ENCODE measurements around the gene PACS2. TPM values are rescaled to one million over a fixed set of nuclear protein-coding genes. Genes with fewer than 3 reads are reported as not detected.
A peak's percentile ranks its signal among the peaks of the same experiment; 100 is the strongest.

PACS2 gene
- total RNA-seq, 2 donors from 2014 or later = 117 to 121 TPM

GRCh38 chr14:105413544-105413886, 99.0 kb downstream of the PACS2 start:
- Histone ChIP-seq H3K27me3 (ENCODE audit: control insufficient read depth, insufficient read depth, low read length, poor library complexity, severe bottlenecking) (peaks cover 55% of the 10 kb centered on the region), H3K9me3 (ENCODE audit: control insufficient read depth, low read length) (no peaks in the 10 kb centered on the region), H3K27ac (ENCODE audit: low read depth, low read length) (no peak overlapping the region), H3K4me3 (ENCODE audit: low read length) (no peak overlapping the region), H3K9ac (ENCODE audit: extremely low read depth, low read length, poor library complexity, severe bottlenecking) (no peak overlapping the region), H3K4me1 (ENCODE audit: control insufficient read depth, insufficient read depth, low read length) (no peaks in the 10 kb centered on the region), H3K36me3 (ENCODE audit: control insufficient read depth, insufficient read depth, low read length) (no peaks in the 10 kb centered on the region)
- no peak overlapping the region for H3K27ac Mint-ChIP-seq
- no peak overlapping the region for H3K4me3 Mint-ChIP-seq
- DNase-seq = peak; percentile 41
- no peaks in the 10 kb centered on the region for H3K9me3 Mint-ChIP-seq
- H3K4me1 Mint-ChIP-seq = peaks cover 2% of the 10 kb centered on the region
- WGBS, 2 experiments (ENCODE audit: insufficient coverage in 1 of 2, insufficient read length in 1 of 2) = 100% methylated on average over 2 of the region's 2 CpGs; no CpG with 5 or more reads in 1 of the 2 experiments
- peaks cover 10% of the 10 kb centered on the region for H3K36me3 Mint-ChIP-seq (ENCODE audit: low read depth)
- TF ChIP-seq CTCF (conservative IDR thresholded peaks at IDR 0.05) = no peak
- H3K27me3 Mint-ChIP-seq (ENCODE audit: insufficient read depth) = peaks cover 64% of the 10 kb centered on the region

- no peak overlapping the region for H3K9ac ChIP-seq (ENCODE audit: extremely low read depth, low read length, poor library complexity, severe bottlenecking)
- peaks cover 8% of the 10 kb centered on the region for H3K4me1 Mint-ChIP-seq
- H3K27ac ChIP-seq (ENCODE audit: low read depth, low read length) = no peak overlapping the region
- H3K4me3 ChIP-seq (ENCODE audit: low read length) = peak overlapping the region; percentile 71
- peaks cover 48% of the 10 kb centered on the region for H3K27me3 ChIP-seq (ENCODE audit: control insufficient read depth, insufficient read depth, low read length, poor library complexity, severe bottlenecking)
- H3K36me3 Mint-ChIP-seq (ENCODE audit: low read depth) = peaks cover 10% of the 10 kb centered on the region
- H3K36me3 ChIP-seq (ENCODE audit: control insufficient read depth, insufficient read depth, low read length) = no peaks in the 10 kb centered on the region
- peaks cover 4% of the 10 kb centered on the region for H3K4me1 ChIP-seq (ENCODE audit: control insufficient read depth, insufficient read depth, low read length)
- peak; percentile 69 for TF ChIP-seq CTCF (conservative IDR thresholded peaks at IDR 0.05)
- no peak overlapping the region for H3K27ac Mint-ChIP-seq
- peaks cover 56% of the 10 kb centered on the region for H3K27me3 Mint-ChIP-seq (ENCODE audit: insufficient read depth)
- DNase-seq = peak; percentile 85
- 12 to 18% methylated on average over 39 to 79 of the region's 79 CpGs for WGBS, 2 experiments (ENCODE audit: insufficient coverage in 1 of 2, insufficient read length in 1 of 2)
- H3K9me3 Mint-ChIP-seq = no peaks in the 10 kb centered on the region
- H3K9me3 ChIP-seq (ENCODE audit: control insufficient read depth, low read length) = no peaks in the 10 kb centered on the region
- peak overlapping the region; percentile 60 for H3K4me3 Mint-ChIP-seq
Measured at GRCh38 chr14:105414456-105415371, 100.2 kb downstream of the PACS2 start.

- Mint-ChIP-seq H3K36me3 (ENCODE audit: low read depth) (peaks cover 10% of the 10 kb centered on the region), H3K4me3 (peak overlapping the region; percentile 60), H3K27ac (no peak overlapping the region), H3K9me3 (no peaks in the 10 kb centered on the region), H3K4me1 (peaks cover 8% of the 10 kb centered on the region), H3K27me3 (ENCODE audit: insufficient read depth) (peaks cover 46% of the 10 kb centered on the region)
- WGBS, 2 experiments (ENCODE audit: insufficient coverage in 1 of 2, insufficient read length in 1 of 2) = 91 to 92% methylated on average over 20 to 25 of the region's 25 CpGs
- Histone ChIP-seq H3K9ac (ENCODE audit: extremely low read depth, low read length, poor library complexity, severe bottlenecking) (no peak overlapping the region), H3K27me3 (ENCODE audit: control insufficient read depth, insufficient read depth, low read length, poor library complexity, severe bottlenecking) (peaks cover 37% of the 10 kb centered on the region), H3K27ac (ENCODE audit: low read depth, low read length) (no peak overlapping the region), H3K4me3 (ENCODE audit: low read length) (peak overlapping the region; percentile 71), H3K36me3 (ENCODE audit: control insufficient read depth, insufficient read depth, low read length) (no peaks in the 10 kb centered on the region), H3K9me3 (ENCODE audit: control insufficient read depth, low read length) (no peaks in the 10 kb centered on the region), H3K4me1 (ENCODE audit: control insufficient read depth, insufficient read depth, low read length) (peaks cover 4% of the 10 kb centered on the region)
- TF ChIP-seq CTCF (conservative IDR thresholded peaks at IDR 0.05) = no peak
- peak; percentile 43 for DNase-seq
Measured at GRCh38 chr14:105415481-105416428, 101.2 kb downstream of the PACS2 start.
